Measurements from ENCODE around the gene AFAP1L1. TPM values are rescaled to one million over a fixed set of nuclear protein-coding genes. Genes with fewer than 3 reads are reported as not detected.
A peak's percentile ranks its signal among the peaks of the same experiment; 100 is the strongest.

Gene AFAP1L1
- total and polyA plus RNA-seq, 3 donors from 2014 or later: 10.4 to 12.6 (median 11.9) TPM

- 88 to 91% methylated on average over 1 of the region's 1 CpG for WGBS, 2 donors
- H3K36me3 ChIP-seq (ENCODE audit: low read depth, missing control alignments): no peaks in the 10 kb centered on the region
- H3K27ac ChIP-seq: no peak overlapping the region
- intact Hi-C loops (cut with DNase I; ENCODE audit: low total_unique reads): no loop called here
- no peak for DNase-seq
- TF ChIP-seq, protein P1, sequence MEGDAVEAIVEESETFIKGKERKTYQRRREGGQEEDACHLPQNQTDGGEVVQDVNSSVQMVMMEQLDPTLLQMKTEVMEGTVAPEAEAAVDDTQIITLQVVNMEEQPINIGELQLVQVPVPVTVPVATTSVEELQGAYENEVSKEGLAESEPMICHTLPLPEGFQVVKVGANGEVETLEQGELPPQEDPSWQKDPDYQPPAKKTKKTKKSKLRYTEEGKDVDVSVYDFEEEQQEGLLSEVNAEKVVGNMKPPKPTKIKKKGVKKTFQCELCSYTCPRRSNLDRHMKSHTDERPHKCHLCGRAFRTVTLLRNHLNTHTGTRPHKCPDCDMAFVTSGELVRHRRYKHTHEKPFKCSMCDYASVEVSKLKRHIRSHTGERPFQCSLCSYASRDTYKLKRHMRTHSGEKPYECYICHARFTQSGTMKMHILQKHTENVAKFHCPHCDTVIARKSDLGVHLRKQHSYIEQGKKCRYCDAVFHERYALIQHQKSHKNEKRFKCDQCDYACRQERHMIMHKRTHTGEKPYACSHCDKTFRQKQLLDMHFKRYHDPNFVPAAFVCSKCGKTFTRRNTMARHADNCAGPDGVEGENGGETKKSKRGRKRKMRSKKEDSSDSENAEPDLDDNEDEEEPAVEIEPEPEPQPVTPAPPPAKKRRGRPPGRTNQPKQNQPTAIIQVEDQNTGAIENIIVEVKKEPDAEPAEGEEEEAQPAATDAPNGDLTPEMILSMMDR (IDR thresholded peaks at IDR 0.05): no peak
- no peak for TF ChIP-seq POLR2A (IDR thresholded peaks at IDR 0.05)
- no peak overlapping the region for H3K4me3 ChIP-seq
- H3K9me3 ChIP-seq: no peaks in the 10 kb centered on the region
- no peaks in the 10 kb centered on the region for H3K27me3 ChIP-seq
- no peaks in the 10 kb centered on the region for H3K4me1 ChIP-seq
Observed at GRCh38 chr5:149338364-149338763, 66.7 kb downstream of the AFAP1L1 start.

DNA sequence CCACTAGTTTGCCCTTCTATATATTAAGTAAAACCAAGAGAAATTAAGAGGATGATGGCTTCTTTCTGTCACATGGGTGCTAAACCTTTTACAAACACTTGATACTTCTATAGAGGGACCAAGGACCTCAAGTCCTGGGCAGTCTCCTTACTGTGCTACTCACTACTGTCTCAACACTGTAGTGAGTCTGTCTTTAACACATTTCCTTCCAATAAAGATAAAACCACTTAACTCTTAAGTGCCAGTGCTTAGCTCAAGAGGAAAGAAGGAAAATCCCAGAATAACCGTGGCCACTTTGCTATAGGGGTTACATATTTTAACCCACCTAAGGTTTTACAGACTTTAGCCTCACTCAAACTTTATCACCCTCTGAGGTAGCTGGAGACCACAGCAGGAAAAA lies 69.3 kb downstream of the AFAP1L1 start:
- intact Hi-C loops (cut with DNase I; ENCODE audit: low total_unique reads): no loop called here
- Histone ChIP-seq H3K4me3 (no peak overlapping the region), H3K27ac (no peak overlapping the region), H3K36me3 (ENCODE audit: low read depth, missing control alignments) (no peaks in the 10 kb centered on the region), H3K9me3 (no peaks in the 10 kb centered on the region), H3K4me1 (peaks cover 1% of the 10 kb centered on the region), H3K27me3 (no peaks in the 10 kb centered on the region)
- no peak for TF ChIP-seq POLR2A (IDR thresholded peaks at IDR 0.05)
- TF ChIP-seq, protein P1 (IDR thresholded peaks at IDR 0.05): no peak
- no peak for DNase-seq
- 71 to 86% methylated on average over 1 of the region's 1 CpG for WGBS, 2 donors

GRCh38 chr5:149341876-149342275 lies 70.2 kb downstream of the AFAP1L1 start:
- Histone ChIP-seq H3K9me3 (no peaks in the 10 kb centered on the region), H3K36me3 (ENCODE audit: low read depth, missing control alignments) (no peaks in the 10 kb centered on the region), H3K4me3 (no peak overlapping the region), H3K27ac (no peak overlapping the region), H3K27me3 (no peaks in the 10 kb centered on the region), H3K4me1 (peaks cover 6% of the 10 kb centered on the region)
- intact Hi-C loops (cut with DNase I; ENCODE audit: low total_unique reads): no loop called here
- TF ChIP-seq, protein P1 (IDR thresholded peaks at IDR 0.05): no peak
- no peak for TF ChIP-seq POLR2A (IDR thresholded peaks at IDR 0.05)
- DNase-seq: no peak

DNA sequence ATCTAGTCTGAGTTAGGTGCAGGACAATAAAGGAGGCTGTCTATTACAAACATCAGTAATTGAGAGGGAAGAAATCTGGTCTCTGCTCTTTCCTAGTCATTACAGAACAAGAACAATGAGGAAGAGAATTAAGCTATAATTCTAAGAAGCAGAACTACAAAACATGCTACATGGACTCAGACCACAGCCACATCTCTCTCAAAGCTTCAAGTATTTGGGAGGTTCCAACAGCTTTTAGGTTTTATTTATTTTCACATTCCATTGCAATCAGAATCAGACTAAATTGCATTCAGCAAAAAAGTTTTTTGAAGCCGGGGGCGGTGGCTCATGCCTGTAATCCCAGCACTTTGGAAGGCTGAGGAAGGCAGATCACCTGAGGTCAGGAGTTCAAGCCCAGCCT lies 72.5 kb downstream of the AFAP1L1 start:
- 55 to 56% methylated on average over 2 of the region's 2 CpGs for WGBS, 2 donors
- Histone ChIP-seq H3K4me3 (no peak overlapping the region), H3K36me3 (ENCODE audit: low read depth, missing control alignments) (no peaks in the 10 kb centered on the region), H3K9me3 (no peaks in the 10 kb centered on the region), H3K27me3 (no peaks in the 10 kb centered on the region), H3K4me1 (peaks cover 6% of the 10 kb centered on the region), H3K27ac (no peak overlapping the region)
- no peak for TF ChIP-seq POLR2A (IDR thresholded peaks at IDR 0.05)
- TF ChIP-seq, protein P1 (IDR thresholded peaks at IDR 0.05): no peak
- no peak for DNase-seq
- intact Hi-C loops (cut with DNase I; ENCODE audit: low total_unique reads): no loop called here

GRCh38 chr5:149345147-149345891 lies 73.7 kb downstream of the AFAP1L1 start, which contains the start of gene GRPEL2:
Gene GRPEL2 (plus strand): TSS chr5:149345499. CDS start chr5:149345540, 41 bp downstream.
- peak within 1 kb of the TSS; percentile 5 to 70 for H3K27ac ChIP-seq
- WGBS, 2 donors: 0 to 1% methylated on average over 18 to 54 of the region's 54 CpGs
- H3K27me3 ChIP-seq: no peaks in the 10 kb centered on the region
- TF ChIP-seq, protein P1 (IDR thresholded peaks at IDR 0.05): peak in 1 of 3 experiments; percentile 22
- no peak for TF ChIP-seq POLR2A (IDR thresholded peaks at IDR 0.05)
- H3K4me1 ChIP-seq: peaks cover 6% of the 10 kb centered on the region
- intact Hi-C loops (cut with DNase I; ENCODE audit: low total_unique reads): no loop called here
- peak; percentile 98 for DNase-seq
- no peaks in the 10 kb centered on the region for H3K9me3 ChIP-seq
- H3K36me3 ChIP-seq (ENCODE audit: low read depth, missing control alignments): no peaks in the 10 kb centered on the region
- peak within 1 kb of the TSS; percentile 65 to 90 for H3K4me3 ChIP-seq
